A549 (cell line): Measurements from ENCODE around the gene ATRX.

Experiments used
- ATOH8 ChIP-seq: fragments of 250-450 bp; sonication (Bioruptor Pico); IDR thresholded peaks from 2 replicates; pipeline ENCODE4 v1.5.0; 2020; ENCODE audit warnings: low read depth, mild to moderate bottlenecking, moderate library complexity
- CTCF ChIP-seq: fragments of >200 bp; sonication (Bioruptor Twin); formaldehyde crosslinking; IDR thresholded peaks from 3 replicates; pipeline ENCODE4 v1.5.1; 2016
- EP300 ChIP-seq, 2 experiments: fragments of >200 bp; sonication (Bioruptor Twin); formaldehyde crosslinking; IDR thresholded peaks; 2 replicates in 1 of 2; 3 replicates in 1 of 2; pipeline ENCODE4 v1.6.1; 2016 to 2017
- FOSL2 ChIP-seq, 2 experiments: fragments of 450-650 bp in 1 of 2; fragments of >200 bp in 1 of 2; sonication (Bioruptor Twin) in 1 of 2; formaldehyde crosslinking; IDR thresholded peaks; 2 replicates each; pipeline versions ENCODE4 v1.5.0 to v1.6.1; 2016 to 2020; ENCODE audit warnings: mild to moderate bottlenecking in 1 of 2, moderate library complexity in 1 of 2
- HMGXB4 ChIP-seq: fragments of 250-450 bp; sonication (Bioruptor Pico); IDR thresholded peaks from 2 replicates; pipeline ENCODE4 v1.5.0; 2021; ENCODE audit warnings: mild to moderate bottlenecking, moderate library complexity, borderline replicate concordance
- JUN ChIP-seq, 2 experiments: fragments of >200 bp; sonication (Bioruptor Twin); formaldehyde crosslinking; IDR thresholded peaks; 2 replicates in 1 of 2; 3 replicates in 1 of 2; pipeline ENCODE4 v1.6.1; 2016 to 2017
- MAX ChIP-seq: IDR thresholded peaks from 2 replicates; pipeline ENCODE4 v1.6.1; 2012
- MYC ChIP-seq: IDR thresholded peaks from 2 replicates; pipeline ENCODE4 v1.6.1; 2012; ENCODE audit warnings: mild to moderate bottlenecking, inconsistent platforms, low read length, improper control_type of control experiment, borderline replicate concordance
- PBX3 ChIP-seq: IDR thresholded peaks from 2 replicates; pipeline ENCODE4 v1.6.1; 2012
- POLR2A ChIP-seq: IDR thresholded peaks from 2 replicates; pipeline ENCODE4 v1.6.1; 2012; ENCODE audit warnings: mild to moderate bottlenecking, low read length
- RFX5 ChIP-seq: fragments of 450-650 bp; IDR thresholded peaks from 2 replicates; pipeline ENCODE4 v1.7.1; 2014; ENCODE audit warnings: antibody characterized with exemption, mild to moderate bottlenecking, moderate library complexity
- ZFP36 ChIP-seq: fragments of 450-650 bp; IDR thresholded peaks from 2 replicates; pipeline ENCODE4 v1.6.1; 2014; ENCODE audit warnings: borderline replicate concordance; ENCODE audit not compliant: partially characterized antibody

DNA sequence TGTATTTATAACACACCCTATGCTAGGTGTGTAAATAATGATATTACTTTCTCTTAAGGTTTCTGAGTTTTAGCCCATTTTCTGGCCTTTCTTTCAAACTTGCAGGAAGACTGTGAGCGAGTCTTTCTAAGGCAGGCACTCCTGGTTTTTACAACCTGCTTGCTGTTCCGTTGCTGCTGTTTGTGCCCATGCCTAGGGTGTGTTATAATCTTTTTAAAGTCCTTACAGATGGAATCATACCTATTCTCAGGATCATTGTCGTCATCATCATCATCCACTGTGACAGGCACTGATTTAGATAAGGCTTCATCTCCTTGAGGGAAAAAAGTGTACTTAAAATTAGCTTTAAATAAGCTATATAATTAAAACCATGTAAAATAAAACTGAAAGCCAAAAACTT is 110.0 kb downstream of the ATRX start:
- TF ChIP-seq POLR2A (no peak), CTCF (no peak), RFX5 (no peak), MYC (no peak), FOSL2 (IDR thresholded peaks at IDR 0.05) (no peak), FOSL2 (CRISPR knock-in tag; IDR thresholded peaks at IDR 0.05) (no peak), HMGXB4 (no peak), EP300 (IDR thresholded peaks at IDR 0.05) (no peak), MAX (no peak), ATOH8 (CRISPR knock-in tag) (no peak), PBX3 (no peak), JUN (IDR thresholded peaks at IDR 0.05) (no peak), ZFP36 (no peak)
